OCI-LY1 (cell line): ENCODE measurements around the gene OR9G1.

Experiments used
- H2AFZ ChIP-seq: fragments of 200-600 bp; sonication (generic), shearing (Covaris generic); 2 replicates; pipeline ENCODE4 v1.6.0; 2014; ENCODE audit warnings: antibody characterized with exemption, mild to moderate bottlenecking, low read length
- H3F3A ChIP-seq: fragments of 200-600 bp; sonication (generic), shearing (Covaris generic); 2 replicates; pipeline ENCODE4 v1.6.0; 2014; ENCODE audit warnings: mild to moderate bottlenecking, antibody characterized with exemption, low read length, moderate library complexity; ENCODE audit not compliant: insufficient read depth
- H3K27ac ChIP-seq: fragments of 200-600 bp; sonication (generic); 2 replicates; pipeline ENCODE4 v1.5.1; 2014; ENCODE audit warnings: low read length, mixed run types, mild to moderate bottlenecking, low read depth; ENCODE audit not compliant: poor library complexity, severe bottlenecking
- H3K27me3 ChIP-seq: fragments of 200-600 bp; sonication (generic); 2 replicates; pipeline ENCODE4 v1.6.0; 2014; ENCODE audit warnings: antibody characterized with exemption, mild to moderate bottlenecking, low read length, moderate library complexity; ENCODE audit not compliant: insufficient read depth
- H3K36me3 ChIP-seq: fragments of 200-600 bp; sonication (generic); 2 replicates; pipeline ENCODE4 v1.6.1; 2014; ENCODE audit warnings: mild to moderate bottlenecking, antibody characterized with exemption, low read length, moderate library complexity, mixed read lengths; ENCODE audit not compliant: insufficient read depth
- H3K4me1 ChIP-seq: fragments of 200-600 bp; sonication (generic); 2 replicates; pipeline ENCODE4 v1.5.1; 2014; ENCODE audit warnings: mild to moderate bottlenecking, low read length, moderate library complexity; ENCODE audit not compliant: insufficient read depth, severe bottlenecking
- H3K4me2 ChIP-seq: fragments of 200-600 bp; sonication (generic), shearing (Covaris generic); 2 replicates; pipeline ENCODE4 v1.6.1; 2014; ENCODE audit warnings: low read length
- H3K4me3 ChIP-seq: fragments of 200-600 bp; sonication (generic); 2 replicates; pipeline ENCODE4 v1.5.1; 2014; ENCODE audit warnings: low read length, low read depth, mild to moderate bottlenecking, mixed read lengths; ENCODE audit not compliant: poor library complexity, severe bottlenecking
- H3K79me2 ChIP-seq: fragments of 200-600 bp; shearing (Covaris generic); 2 replicates; pipeline ENCODE4 v1.6.1; 2016; ENCODE audit warnings: mixed run types, low read length, mixed read lengths; ENCODE audit not compliant: insufficient read depth
- H3K9ac ChIP-seq: fragments of 200-600 bp; sonication (generic), shearing (Covaris generic); 2 replicates; pipeline ENCODE4 v1.6.1; 2014; ENCODE audit warnings: mild to moderate bottlenecking, low read length, mixed read lengths
- H3K9me2 ChIP-seq: fragments of 200-600 bp; sonication (generic), shearing (Covaris generic); 2 replicates; pipeline ENCODE4 v1.6.1; 2014; ENCODE audit warnings: low read depth, mild to moderate bottlenecking, low read length, mixed read lengths
- H3K9me3 ChIP-seq: fragments of 200-600 bp; shearing (Covaris generic); 2 replicates; pipeline ENCODE4 v1.6.1; 2014; ENCODE audit warnings: low read length, mixed read lengths
- H4K20me1 ChIP-seq: fragments of 200-600 bp; sonication (generic), shearing (Covaris generic); 2 replicates; pipeline ENCODE4 v1.6.0; 2016; ENCODE audit warnings: mild to moderate bottlenecking, low read length; ENCODE audit not compliant: insufficient read depth
- EZH2 ChIP-seq: fragments of 200-600 bp; sonication (generic), shearing (Covaris generic); IDR thresholded peaks from 2 replicates; pipeline ENCODE4 v1.8.0; 2017; ENCODE audit warnings: borderline replicate concordance, mixed run types, mild to moderate bottlenecking, antibody characterized with exemption, low read length, moderate library complexity, mixed read lengths
- TF ChIP-seq, protein P1 (sequence below): fragments of 200-600 bp; sonication (generic), shearing (Covaris generic); IDR thresholded peaks from 2 replicates; pipeline ENCODE4 v1.5.1; 2017; ENCODE audit warnings: mild to moderate bottlenecking, antibody characterized with exemption, low read length, moderate library complexity, mixed read lengths

The OR9G1 gene

DNA sequence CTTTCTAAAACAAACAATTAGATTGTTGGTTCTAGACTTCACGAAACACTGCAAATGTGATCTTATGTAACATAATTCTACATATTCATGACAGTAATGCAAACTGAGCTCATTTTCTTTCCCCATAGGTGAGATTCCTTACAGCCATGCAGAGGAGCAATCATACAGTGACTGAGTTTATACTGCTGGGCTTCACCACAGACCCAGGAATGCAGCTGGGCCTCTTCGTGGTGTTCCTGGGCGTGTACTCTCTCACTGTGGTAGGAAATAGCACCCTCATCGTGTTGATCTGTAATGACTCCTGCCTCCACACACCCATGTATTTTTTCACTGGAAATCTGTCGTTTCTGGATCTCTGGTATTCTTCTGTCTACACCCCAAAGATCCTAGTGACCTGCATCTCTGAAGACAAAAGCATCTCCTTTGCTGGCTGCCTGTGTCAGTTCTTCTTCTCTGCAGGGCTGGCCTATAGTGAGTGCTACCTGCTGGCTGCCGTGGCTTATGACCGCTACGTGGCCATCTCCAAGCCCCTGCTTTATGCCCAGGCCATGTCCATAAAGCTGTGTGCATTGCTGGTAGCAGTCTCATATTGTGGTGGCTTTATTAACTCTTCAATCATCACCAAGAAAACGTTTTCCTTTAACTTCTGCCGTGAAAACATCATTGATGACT lies 1.5 kb downstream of the OR9G1 start:
- H2AFZ ChIP-seq, result no peak overlapping the region
- H3F3A ChIP-seq, result no peaks in the 10 kb centered on the region
- no peak overlapping the region for H3K27ac ChIP-seq
- H3K27me3 ChIP-seq, result no peaks in the 10 kb centered on the region
- TF ChIP-seq EZH2, result no peak
- TF ChIP-seq, protein P1, sequence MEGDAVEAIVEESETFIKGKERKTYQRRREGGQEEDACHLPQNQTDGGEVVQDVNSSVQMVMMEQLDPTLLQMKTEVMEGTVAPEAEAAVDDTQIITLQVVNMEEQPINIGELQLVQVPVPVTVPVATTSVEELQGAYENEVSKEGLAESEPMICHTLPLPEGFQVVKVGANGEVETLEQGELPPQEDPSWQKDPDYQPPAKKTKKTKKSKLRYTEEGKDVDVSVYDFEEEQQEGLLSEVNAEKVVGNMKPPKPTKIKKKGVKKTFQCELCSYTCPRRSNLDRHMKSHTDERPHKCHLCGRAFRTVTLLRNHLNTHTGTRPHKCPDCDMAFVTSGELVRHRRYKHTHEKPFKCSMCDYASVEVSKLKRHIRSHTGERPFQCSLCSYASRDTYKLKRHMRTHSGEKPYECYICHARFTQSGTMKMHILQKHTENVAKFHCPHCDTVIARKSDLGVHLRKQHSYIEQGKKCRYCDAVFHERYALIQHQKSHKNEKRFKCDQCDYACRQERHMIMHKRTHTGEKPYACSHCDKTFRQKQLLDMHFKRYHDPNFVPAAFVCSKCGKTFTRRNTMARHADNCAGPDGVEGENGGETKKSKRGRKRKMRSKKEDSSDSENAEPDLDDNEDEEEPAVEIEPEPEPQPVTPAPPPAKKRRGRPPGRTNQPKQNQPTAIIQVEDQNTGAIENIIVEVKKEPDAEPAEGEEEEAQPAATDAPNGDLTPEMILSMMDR, result no peak
- no peaks in the 10 kb centered on the region for H4K20me1 ChIP-seq
- no peaks in the 10 kb centered on the region for H3K36me3 ChIP-seq
- H3K4me3 ChIP-seq, result no peak overlapping the region
- H3K9ac ChIP-seq, result no peak overlapping the region
- no peaks in the 10 kb centered on the region for H3K4me1 ChIP-seq
- no peaks in the 10 kb centered on the region for H3K9me3 ChIP-seq
- no peaks in the 10 kb centered on the region for H3K79me2 ChIP-seq
- no peaks in the 10 kb centered on the region for H3K9me2 ChIP-seq
- H3K4me2 ChIP-seq, result no peak overlapping the region

DNA sequence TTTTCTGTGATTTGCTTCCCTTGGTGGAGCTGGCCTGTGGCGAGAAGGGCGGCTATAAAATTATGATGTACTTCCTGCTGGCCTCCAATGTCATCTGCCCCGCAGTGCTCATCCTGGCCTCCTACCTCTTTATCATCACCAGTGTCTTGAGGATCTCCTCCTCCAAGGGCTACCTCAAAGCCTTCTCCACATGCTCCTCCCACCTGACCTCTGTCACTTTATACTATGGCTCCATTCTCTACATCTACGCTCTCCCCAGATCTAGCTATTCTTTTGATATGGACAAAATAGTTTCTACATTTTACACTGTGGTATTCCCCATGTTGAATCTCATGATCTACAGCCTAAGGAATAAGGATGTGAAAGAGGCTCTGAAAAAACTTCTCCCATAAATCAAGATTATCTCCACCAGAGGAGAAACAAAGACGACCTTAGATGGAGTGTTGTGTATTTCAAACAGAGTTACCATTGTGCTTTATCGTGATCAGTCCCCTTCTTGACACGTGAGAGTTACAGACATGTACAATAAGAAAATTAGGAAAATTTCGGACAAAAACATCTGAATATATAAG lies 2.1 kb downstream of the OR9G1 start:
- H3K4me1 ChIP-seq, result no peaks in the 10 kb centered on the region
- H3K9me3 ChIP-seq, result no peaks in the 10 kb centered on the region
- H4K20me1 ChIP-seq, result no peaks in the 10 kb centered on the region
- H3K79me2 ChIP-seq, result no peaks in the 10 kb centered on the region
- no peaks in the 10 kb centered on the region for H3K27me3 ChIP-seq
- H3K36me3 ChIP-seq, result no peaks in the 10 kb centered on the region
- H3K9ac ChIP-seq, result no peak overlapping the region
- H2AFZ ChIP-seq, result no peak overlapping the region
- no peak overlapping the region for H3K27ac ChIP-seq
- H3K4me2 ChIP-seq, result no peak overlapping the region
- TF ChIP-seq EZH2, result no peak
- TF ChIP-seq, protein P1, result no peak
- H3K4me3 ChIP-seq, result no peak overlapping the region
- H3K9me2 ChIP-seq, result no peaks in the 10 kb centered on the region
- no peaks in the 10 kb centered on the region for H3F3A ChIP-seq

DNA sequence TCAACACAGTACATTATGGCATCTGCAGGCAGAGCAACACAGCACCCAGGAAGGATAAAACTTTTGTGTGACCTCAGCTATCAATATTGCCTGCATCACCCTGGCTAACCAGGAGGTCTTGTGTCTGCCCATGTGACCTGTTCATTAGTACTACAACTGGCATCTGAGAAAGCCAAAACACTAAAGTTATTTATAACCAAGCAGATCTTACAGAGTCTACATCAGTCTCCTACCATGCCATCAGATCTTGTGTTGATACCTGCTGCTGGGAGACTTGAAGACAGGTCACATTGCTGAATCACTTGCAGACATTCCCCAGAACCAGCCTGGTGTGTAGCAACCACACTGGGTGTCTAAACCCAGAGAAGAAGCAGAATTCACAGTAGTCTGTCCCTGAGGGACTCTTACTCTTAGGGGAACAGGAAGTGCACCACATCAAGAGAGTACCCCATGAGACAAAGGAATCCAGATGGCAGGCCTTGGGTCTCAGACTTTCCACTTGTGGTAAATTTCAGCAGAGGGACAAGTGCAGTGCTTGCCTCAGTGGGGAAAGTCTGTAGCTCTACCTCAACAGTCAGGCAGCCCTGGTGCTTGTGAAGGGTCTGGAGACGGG lies 7.0 kb downstream of the OR9G1 start:
- no peaks in the 10 kb centered on the region for H3K9me3 ChIP-seq
- no peak overlapping the region for H3K9ac ChIP-seq
- H3K36me3 ChIP-seq, result no peaks in the 10 kb centered on the region
- no peaks in the 10 kb centered on the region for H3K9me2 ChIP-seq
- H3K79me2 ChIP-seq, result no peaks in the 10 kb centered on the region
- no peaks in the 10 kb centered on the region for H3F3A ChIP-seq
- H3K27me3 ChIP-seq, result no peaks in the 10 kb centered on the region
- no peaks in the 10 kb centered on the region for H3K4me1 ChIP-seq
- no peak overlapping the region for H3K27ac ChIP-seq
- no peak overlapping the region for H3K4me3 ChIP-seq
- no peak overlapping the region for H2AFZ ChIP-seq
- TF ChIP-seq, protein P1, result no peak
- no peak for TF ChIP-seq EZH2
- H3K4me2 ChIP-seq, result no peak overlapping the region
- no peaks in the 10 kb centered on the region for H4K20me1 ChIP-seq
